Retina (tissue), 1 donor: ENCODE results near the gene PNPLA5.

ENCODE experiments used
- DNase-seq: peaks from one replicate; pipeline ENCODE4 v3.0.0-alpha.2; 2016

Gene PNPLA5

DNA sequence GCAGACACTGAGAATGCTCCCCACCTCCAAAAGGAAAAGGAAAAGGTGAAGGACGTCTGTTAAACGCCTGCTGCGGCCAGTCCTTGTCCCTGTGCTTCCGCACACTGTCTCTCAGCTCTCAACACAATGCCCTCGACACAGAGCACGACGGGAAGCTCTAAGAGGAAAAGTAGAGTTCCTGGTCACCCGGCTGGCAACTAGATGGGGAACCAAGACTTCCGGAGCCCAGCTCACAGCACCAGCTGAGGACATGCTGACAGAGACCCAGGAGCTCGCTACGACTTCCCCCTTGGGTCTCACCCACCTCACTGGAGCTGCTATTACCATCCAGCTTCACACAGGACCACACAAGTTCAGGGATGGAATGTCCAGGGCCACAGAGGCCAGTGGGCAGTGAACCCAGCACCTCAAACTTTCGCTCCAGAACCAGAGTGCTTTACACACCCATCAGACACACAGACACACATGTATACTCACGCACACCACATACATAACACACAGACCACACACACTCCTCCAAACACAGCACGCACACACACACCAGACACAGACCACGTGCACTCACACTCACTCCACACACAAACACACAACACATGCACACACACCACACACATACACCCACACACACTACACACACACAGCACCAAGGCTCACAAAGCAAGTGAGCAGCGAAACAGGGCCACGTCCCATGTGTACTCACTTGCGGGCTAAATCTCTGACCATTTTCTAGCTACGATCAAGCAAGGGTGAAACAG is 39.1 kb downstream of the PNPLA5 start:
- DNase-seq, result no peak

DNA sequence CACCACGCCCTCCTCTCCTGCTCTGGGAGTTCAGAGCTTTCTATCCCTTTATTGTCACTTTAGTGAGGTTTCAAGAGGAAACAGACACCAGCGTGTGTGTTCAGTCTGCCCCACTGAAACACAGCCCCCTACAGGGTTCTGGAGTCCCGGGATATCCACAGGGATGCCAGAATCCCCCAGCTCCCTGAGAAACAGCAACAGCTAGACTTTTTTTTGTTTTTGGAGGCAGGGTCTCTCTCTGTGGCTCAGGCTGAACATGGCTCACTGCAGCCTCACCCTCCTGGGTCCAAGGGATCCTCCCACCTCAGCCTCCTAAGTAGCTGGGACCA is 39.9 kb downstream of the PNPLA5 start:
- DNase-seq, result no peak

DNA sequence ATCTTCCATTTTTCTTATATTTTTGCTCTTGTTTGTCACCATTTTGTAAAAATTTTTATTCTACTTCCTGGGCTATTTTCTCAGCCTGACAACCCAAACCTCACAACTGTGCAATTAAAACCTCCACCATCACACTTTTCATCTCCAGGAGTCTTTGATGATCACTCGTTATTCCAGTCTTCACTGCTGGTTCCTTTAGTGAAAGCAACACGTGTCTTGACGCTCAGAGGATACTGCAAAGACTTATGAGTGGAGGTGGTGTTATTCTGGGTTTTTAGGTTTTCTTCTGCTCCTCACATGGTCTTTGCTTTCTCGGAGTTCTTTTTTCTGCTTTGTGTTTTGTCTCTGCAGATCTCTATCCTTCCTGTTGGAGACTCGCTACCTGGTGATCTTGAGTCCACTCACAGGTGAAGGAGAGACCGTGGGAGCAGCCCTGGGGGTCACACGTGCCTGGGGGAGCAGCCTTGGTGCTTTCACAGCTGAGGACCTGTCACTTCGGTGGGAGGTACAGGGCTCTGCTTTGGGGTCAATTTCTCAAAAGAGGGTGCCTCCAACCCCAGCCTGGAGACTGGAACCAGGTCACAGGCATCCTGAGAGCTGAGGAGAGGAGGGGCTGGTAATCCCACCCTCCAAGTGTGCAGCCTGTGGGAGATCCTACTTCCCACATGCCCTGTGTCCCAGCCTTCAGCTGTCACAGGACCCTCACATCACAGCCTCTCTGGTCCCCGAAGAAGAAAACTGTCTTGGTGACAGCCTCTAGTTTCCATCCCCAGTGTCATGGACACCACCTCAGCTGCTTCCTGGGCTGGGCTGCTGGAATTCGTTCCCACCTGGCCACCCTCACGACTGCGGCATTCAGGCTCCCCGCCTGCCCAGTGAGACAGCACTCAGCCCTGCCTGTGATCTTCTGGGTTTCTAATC is 40.5 kb downstream of the PNPLA5 start:
- DNase-seq, result no peak

DNA sequence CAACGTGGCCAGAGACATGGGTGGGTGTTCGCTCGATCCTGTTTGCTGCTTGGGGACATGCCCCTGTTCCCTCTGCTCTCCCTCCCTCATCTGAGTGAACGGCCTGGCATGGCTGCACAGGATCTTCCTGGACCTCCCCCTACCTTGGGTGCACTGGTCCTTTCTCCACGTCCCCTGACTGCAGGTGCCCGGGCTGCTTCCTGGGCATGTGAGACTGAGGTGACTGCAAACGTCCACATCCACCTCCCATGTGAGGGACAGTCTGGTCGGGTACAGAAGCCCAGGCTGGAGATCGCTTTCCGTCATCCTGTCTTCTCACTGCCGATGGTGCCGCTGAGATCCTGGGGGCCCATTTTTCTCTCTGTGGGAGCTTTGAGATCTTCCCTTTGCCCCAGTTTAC is 41.3 kb downstream of the PNPLA5 start:
- no peak for DNase-seq

DNA sequence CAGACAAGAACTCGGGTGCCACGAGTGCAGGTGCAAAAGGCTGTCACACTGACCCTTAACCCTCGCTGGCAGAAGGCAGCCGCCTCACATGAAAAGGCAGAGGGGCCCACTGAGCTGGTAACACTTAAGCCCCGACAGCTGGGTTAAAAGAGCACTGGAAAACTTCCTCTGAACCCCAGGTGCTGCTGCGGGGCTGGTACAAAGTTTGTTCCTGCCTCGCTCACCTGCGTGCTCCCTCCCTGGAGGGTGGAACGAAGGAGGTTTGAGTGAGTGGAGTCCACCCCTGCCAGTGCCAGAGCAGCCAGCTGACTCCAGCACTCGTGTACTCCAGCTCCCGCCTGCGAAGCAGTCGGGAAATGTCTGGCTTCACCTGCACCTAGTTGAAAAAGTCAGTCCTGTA is 42.1 kb downstream of the PNPLA5 start:
- no peak for DNase-seq

GRCh38 chr22:43848366-43849171 is 43.2 kb downstream of the PNPLA5 start:
- peak; percentile 62 for DNase-seq

DNA sequence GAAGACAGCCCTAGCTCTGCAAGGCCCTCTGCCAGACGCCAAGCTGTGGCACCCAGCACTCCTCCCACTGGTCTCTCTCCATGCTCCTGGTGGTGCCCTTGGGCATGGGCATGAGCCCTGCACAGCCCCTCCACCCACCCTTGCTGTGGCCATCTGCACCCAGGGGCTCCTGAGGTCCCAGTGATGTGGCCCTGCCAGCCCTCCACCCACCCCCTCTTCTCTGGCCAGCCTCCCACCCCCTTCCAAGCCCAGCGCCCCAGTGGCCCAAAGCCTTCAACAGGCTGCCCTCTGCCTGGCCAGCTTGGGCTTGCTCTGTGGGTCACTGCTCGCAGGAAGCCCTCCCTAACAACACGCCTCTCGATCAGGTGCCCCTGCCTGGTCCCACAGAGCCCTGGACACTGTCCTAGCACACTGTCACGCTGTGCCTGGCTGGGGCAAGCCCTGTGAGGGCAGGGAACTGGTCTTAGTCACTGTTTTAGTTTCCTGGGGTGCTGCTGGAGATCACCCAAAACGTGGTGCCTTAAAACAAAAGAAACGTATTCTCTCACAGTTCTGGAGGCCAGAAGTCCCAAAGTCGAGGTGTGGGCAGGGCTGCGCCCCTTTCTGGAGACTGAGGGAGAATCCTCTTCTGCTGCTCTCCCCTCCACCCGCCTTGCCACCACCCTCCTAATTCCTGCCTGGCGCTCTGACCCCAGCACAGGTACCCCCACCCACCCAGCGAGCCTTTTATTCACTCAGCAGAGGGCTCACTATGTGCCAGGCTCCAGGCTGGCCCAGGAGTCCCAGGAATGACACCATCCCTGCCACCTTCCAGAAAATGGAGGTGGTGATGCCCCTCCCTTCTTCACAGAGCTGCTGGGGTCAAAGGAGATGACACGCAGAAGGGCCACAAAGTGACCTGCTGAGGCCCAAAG is 44.2 kb downstream of the PNPLA5 start:
- DNase-seq, result no peak

- DNase-seq, result no peak
Measured at GRCh38 chr22:43846966-43847365, 44.8 kb downstream of the PNPLA5 start.

DNA sequence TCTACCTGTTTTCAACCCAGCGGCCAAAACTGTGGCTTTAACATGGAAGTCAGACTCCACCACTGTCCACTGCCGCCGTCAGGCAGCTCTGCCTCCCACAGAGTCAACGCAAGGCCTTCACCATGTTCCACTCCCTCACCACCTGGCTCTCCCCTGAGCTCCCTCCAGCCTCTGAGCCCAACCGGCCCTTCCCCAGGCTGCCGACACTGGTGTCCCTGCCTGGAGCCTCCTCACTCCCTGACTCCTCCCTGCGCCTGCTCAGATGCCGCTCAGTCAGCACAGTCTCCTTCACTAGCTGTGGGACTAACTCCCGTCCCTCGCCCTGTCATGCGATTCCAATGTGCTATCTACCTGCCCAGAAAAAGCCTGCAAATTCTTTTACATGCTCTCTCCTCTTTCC is 45.8 kb downstream of the PNPLA5 start:
- no peak for DNase-seq

DNA sequence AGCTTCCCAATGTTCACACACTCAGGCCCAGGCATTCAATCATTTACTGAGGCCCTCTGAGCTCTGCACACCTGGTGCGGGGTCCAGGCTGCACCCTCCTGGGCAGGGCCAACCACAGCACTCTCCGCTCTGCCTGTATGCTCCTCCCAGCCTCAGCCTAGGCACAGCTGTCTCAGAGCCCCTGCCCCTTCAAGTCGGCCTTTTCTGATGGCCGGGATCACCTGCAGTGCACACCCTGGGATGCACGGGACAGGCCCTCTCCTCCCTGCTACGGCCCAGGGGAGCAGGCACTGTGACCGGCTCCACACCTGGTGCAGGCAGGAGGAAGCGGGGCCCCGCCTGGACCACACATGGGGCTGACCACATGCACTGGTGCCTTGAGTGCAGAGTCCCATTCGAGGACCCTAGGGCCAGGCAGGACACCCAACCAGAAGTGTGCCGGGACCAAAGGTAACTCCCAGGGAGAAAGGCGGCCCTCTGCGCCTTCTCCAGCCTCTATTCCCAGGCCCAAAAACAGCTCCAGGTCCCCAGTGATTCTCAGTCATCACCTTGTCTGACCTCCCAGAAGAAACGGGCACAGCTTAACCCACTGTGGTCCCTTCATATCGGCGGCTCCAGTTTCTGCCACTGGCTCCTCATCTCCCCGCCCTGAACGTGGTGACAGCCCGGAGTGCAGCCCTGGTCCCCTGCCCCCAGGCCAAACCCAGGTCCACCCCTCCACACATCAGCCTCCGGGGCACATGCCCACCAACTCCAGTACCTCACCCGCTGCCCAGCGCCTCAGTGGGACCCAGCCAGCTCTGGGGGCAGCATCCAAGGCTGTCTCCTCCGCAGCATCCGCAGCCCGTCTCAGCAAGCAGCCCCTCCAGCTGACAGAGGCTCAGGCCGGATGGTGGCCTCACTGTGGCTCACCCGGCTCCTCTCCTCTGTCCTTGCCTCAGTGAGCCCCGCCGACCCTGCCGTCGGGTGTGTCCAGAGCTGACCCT is 47.0 kb downstream of the PNPLA5 start:
- no peak for DNase-seq

DNA sequence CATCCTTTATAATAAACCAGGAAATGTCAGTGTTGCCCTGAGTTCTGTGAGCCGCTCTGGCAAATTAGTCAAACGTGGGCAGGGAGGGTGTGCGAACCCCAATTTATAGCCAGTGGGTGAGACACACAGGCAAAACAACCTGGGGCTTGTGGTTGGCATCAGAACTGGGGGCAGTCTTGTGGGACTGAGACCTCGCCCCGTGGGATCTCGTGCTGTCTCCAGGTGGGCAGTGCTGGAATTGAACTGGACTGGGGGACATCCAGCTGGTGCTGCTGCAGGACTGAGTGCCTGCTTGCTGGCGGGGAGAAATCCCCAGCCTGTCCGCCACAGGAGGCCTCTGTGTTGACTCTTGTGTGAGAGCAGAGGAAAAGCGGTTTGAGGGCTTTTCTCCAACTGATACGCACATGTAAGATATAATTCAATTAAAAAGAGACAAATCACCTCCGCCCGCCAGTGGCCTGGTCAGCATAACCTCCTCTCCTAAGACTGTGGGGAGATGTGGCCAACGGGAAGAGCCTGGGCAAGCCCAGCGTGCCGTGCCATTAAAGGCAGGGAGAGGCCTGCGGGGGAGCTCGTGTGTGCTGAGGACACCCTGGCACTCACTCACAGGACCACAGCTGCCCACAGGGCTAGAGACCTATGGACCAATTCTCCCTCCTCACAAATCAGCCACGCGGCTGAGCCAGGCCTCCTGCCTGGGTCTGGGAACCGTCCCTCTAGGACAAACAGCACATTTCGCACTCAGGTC is 47.9 kb downstream of the PNPLA5 start:
- DNase-seq, result no peak

DNA sequence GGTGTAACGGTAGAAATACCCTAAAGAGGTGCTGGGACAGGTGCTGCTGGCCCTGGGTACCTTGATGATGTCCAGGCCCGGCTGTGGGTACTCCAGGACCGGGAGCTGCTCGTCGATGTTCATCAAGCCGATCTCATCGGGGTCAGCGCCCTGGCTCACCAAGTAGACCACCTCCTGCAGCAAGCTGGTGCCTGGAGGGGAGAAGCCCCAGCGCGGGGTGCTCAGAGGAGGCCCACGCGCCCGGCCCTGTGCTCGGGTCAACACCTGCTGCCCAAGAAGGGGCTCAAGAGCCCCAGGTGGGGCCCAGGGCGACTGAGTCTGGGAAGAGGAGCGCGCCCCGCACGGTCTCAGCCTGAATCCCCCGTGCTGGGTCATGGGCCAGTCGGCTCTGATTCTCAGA is 50.1 kb downstream of the PNPLA5 start:
- DNase-seq, result no peak

DNA sequence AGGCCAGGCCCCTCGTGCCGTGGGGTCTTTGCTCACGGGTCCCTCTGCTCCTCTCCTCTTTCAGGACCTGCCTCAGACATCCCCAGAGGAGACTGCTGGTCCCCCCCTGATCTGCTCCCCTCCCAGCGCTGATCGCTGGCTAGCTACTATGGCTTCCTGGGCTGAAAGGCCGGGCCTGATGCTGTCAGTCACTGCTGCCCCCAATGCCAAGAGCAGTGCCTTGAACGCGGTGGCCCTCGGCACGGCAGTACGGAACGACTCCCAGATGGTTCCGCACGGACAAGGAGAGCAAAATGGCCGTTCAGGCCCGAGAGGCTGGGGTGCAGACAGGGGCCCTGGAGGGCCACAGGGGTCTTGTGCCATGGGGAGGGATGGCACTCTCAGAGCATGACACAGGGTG is 51.0 kb downstream of the PNPLA5 start:
- no peak for DNase-seq

- no peak for DNase-seq
Measured at GRCh38 chr22:43840431-43840830, 51.4 kb downstream of the PNPLA5 start.

DNA sequence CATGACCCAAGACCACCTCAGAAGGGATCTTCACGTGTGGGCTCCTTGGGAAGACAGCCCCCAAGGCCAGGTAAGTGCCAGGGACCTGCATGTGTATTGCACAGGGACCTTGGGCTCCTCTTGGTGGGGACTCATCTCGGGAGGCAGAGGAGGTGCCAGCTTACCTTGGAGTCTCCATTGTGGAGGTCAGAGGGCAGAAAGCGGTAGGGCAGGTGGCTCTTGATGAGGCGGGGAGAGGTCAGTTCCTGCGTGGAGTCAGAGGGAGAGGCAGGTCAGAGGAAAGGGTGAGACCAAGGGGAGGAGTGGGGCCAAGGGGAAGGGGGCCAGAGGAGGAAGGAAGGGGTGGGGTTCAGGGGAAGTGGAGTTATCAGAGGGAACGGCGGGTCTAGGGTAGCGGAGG is 52.0 kb downstream of the PNPLA5 start:
- no peak for DNase-seq

DNA sequence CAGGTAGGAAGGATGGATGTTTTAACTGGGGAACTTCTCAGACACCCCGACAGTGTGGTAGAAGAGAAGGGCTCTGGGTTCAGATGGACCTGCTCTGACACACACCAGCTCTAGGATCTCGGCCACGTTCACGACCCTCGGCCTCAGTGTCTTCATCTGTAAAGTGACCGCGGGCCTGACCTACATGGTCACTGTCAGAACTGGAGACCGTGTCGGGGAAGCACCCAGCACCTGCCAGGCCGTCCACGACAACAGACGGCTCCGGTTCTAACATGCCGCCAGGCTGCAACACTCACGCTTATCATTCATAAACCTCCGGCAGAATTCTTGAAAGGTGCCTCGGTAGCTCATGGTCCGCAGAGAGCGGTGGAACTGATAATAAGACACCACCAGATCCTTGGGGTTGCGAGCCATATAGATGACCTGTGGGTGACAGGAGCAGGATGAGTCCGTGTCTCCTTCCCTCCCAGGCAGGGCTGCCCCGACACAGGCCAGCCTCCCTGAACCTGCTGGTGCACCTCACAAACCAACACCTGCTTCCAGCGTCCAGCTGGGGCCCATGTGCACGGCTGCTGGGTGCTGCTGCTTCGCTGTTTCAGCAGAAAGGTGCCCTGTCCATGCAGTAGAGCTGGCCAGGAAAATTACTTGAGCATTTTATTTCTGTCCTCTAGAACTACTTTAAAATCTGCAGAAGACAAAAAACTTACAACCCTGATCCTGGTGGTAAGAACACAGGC is 53.1 kb downstream of the PNPLA5 start:
- no peak for DNase-seq

GRCh38 chr22:43838161-43838560 is 53.7 kb downstream of the PNPLA5 start:
- no peak for DNase-seq

DNA sequence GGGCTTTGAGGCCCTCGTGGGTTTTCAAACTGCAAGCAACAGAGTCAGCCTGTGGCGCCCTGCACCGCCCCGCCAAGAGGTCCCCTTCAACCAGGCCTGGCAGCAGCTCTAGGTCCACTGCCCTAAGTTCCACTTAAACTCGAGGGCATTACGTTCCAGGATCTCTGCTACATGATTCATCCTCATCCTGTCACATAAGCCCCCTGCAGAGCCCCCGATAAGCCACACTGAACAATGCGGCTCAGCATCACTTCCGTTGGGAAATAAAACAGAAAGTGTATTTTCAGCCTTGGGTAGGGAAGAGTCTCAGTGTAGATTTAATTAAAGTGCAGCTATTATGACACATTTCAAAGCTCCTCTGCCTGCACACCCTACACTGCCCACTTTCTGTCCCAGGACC is 54.1 kb downstream of the PNPLA5 start:
- DNase-seq, result no peak

DNA sequence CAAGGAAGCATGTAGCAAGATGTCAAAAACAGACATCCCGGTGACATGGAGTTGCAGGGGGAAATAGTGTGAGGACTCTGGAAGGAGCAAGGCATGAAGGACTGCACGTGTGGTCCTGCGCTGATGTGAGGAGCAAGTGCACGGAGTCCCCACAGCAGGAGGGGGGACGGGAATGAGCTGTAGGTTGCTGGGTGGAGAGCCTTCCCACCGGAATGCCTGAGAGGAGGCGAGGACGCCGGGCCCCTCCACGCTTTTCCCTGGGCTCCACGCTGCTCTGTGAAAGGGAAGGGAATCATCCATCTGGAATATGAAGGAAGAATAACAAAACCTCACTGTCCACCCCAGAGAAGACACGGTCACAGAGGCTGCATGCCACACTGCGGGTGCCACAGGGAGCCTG is 56.1 kb downstream of the PNPLA5 start:
- no peak for DNase-seq

DNA sequence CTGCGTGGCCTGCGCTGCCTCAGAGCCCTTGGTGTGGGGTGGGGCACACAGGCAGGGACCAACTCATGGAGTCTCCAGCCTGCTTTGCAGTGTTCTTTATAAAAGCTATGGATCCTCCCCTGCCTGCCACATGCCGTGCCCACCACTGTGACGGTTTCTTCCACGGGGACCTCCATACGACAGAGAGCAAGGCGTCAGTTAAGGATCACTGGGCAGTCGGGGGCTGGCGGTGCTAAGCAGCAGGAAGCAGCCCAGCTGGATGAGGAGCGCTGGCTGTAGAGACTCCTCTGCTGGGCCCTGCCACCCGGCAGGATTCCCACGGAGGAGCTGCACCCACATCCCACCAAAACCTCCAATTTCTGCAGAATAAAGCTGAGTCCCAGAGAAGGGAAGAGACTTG is 56.6 kb downstream of the PNPLA5 start:
- no peak for DNase-seq
